HL-60/S4 (cell line): ENCODE data around the gene CTIF.

Experiments used
- in situ Hi-C: fragments of 300-500 bp; cut with MboI; formaldehyde crosslinking; loops from 2 replicates; pipeline ENCODE4 v1.14.3; 2022; ENCODE audit warnings: low sequenced_read_pairs

Gene CTIF

GRCh38 chr18:48638896-48639771 is 100.3 kb downstream of the CTIF start:
- in situ Hi-C loops, result no loop called here

GRCh38 chr18:48639772-48640432 is 101.1 kb downstream of the CTIF start:
- in situ Hi-C loops, result no loop called here

DNA sequence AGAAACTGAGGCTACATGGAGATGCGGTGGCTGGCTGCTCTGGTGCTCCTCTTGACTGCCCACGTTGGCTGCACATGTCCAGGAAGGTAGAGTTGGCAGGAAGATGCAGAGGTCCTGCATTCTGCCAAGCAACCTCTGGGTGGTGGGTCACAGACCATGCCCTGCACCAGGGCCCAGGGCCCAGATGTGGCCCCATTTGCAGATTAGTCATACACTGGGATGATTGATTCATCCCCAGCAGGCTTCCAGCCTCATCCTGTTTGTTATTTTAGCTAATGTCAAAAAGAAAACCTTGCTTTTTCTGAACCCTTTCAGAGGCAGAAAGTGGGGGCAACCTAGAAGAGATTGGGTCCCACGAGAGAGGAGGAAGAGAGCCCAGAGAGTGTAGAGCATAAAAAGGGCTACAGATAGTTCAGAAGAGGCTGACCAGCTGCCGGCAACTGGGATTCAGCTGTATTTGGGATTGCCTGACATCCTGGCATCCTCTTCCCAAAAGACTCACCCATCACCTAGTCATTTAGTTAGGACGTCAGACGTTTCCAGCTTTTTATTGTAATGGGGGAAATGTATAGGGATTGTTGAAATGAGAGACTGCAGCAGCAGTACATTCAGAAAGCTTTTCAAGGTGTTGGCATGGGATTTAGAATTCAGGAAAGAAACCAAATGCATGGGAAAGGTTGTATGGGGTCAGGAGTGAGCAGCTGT is 101.9 kb downstream of the CTIF start:
- in situ Hi-C loops, result no loop called here

- in situ Hi-C loops, result no loop called here
These were observed 103.2 kb downstream of the CTIF start for GRCh38 chr18:48641981-48642380.

DNA sequence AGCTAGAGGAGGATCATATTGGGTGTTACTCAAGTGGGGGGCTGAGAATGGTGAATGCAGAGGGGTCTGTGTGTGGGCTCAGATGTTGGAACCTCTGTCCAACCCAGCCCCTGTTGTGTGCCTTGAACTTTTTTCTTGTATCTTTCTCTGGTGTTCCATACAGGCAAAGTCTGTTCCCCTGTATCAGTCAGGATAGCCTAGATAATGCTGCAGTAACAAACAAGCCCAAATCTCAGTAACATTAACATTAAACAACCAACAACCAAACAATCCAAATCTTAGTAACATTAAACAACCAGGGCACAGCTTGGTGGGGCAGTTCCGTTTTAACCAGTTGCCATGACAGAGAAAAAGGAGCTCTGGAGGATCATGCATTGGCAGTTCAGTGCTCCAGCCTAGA is 103.7 kb downstream of the CTIF start:
- in situ Hi-C loops, result no loop called here

GRCh38 chr18:48643262-48643661 is 104.4 kb downstream of the CTIF start:
- in situ Hi-C loops, result no loop called here

GRCh38 chr18:48644029-48644428 is 105.2 kb downstream of the CTIF start:
- in situ Hi-C loops, result no loop called here

DNA sequence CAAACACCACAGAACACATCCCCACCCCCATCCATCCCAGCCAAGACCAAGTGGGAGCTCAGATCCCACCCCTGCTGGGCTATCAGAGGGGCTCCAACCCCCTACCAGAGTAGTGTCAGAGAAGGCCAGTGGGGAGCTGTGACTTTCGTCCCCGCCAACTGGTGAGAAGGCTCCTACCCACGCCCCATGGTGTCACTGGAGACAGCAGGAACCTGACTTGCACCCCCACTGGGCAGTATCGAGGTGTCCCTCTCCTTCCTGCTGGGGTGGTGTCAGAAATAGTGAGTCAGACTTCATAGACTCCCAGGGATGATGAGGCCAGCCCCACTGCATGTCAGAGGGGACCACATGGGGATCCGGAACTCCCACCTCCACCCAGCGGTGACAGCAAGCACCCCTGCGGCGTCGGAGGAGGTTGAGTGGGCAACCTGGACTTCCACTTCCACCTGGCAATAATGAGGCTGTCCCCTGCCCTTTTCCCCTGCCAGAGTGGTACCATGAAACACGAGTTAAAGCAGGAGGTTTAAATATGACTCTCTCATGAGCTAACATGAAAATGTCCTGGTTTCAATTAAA is 106.7 kb downstream of the CTIF start:
- in situ Hi-C loops, result no loop called here

GRCh38 chr18:48646976-48647375 is 108.1 kb downstream of the CTIF start:
- in situ Hi-C loops, result no loop called here

GRCh38 chr18:48649231-48649630 is 110.4 kb downstream of the CTIF start:
- in situ Hi-C loops, result no loop called here

GRCh38 chr18:48654591-48654990 is 115.8 kb downstream of the CTIF start:
- in situ Hi-C loops, result loop anchor here (25.0 kb wide), 1 partner anchor 583 kb away; no protein-coding TSS in a partner anchor

DNA sequence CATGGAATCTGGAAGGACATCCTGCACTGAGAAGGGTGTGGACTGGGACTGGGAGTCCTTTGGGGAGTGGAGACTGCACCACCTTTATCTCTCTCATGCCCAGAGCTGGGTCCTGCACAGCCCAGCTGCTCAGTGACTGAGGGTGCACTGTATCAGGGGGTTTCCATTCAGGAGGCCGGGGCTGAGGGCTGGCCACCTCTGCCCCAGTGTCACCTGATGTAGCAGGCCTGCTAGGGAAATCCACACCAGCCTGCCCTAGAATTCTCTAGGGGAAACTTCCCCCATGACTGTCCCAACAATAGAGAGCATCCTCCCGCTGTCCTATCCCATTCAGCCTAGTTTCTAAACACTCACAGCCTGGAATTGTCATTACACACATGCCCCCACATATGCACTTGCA is 116.7 kb downstream of the CTIF start:
- in situ Hi-C loops, result loop anchor here (25.0 kb wide), 1 partner anchor 582 kb away; no protein-coding TSS in a partner anchor

- in situ Hi-C loops, result loop anchor here (25.0 kb wide), 1 partner anchor 581 kb away; no protein-coding TSS in a partner anchor
These were observed 117.3 kb downstream of the CTIF start for GRCh38 chr18:48656176-48656575.

DNA sequence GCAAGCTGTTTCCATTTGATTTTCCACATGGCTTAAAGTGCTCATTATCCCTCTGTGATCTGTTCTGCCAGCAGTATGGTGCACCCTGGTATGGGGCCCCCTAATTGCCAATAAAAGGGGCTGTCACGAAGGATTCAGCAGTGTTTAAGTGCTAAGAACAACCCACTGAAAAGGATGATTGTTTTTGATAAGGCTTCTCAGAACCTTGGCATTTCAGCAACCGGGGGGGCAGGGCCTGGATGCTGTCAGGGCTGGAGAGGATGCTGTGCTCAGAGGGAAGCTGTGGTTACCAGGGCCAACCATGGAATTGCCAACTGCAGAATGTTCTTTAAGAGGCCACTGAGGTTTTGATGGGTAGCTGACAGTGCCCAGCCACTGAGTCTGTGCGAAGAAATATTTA is 117.8 kb downstream of the CTIF start:
- in situ Hi-C loops, result loop anchor here (25.0 kb wide), 1 partner anchor 581 kb away; no protein-coding TSS in a partner anchor

- in situ Hi-C loops, result loop anchor here (25.0 kb wide), 1 partner anchor 580 kb away; no protein-coding TSS in a partner anchor
These were observed 118.8 kb downstream of the CTIF start for GRCh38 chr18:48657447-48658120.

- in situ Hi-C loops, result loop anchor here (25.0 kb wide), 1 partner anchor 579 kb away; no protein-coding TSS in a partner anchor
These were observed 119.9 kb downstream of the CTIF start for GRCh38 chr18:48658721-48659120.

- in situ Hi-C loops, result loop anchor here (25.0 kb wide), 1 partner anchor 578 kb away; no protein-coding TSS in a partner anchor
These were observed 120.6 kb downstream of the CTIF start for GRCh38 chr18:48659188-48660009.

- in situ Hi-C loops, result loop anchor here (25.0 kb wide), 1 partner anchor 577 kb away; no protein-coding TSS in a partner anchor
These were observed 121.8 kb downstream of the CTIF start for GRCh38 chr18:48660346-48661228.
